Measurements from ENCODE around the gene ZNF106.
A peak's percentile ranks its signal among the peaks of the same experiment; 100 is the strongest.

ZNF106 gene

DNA sequence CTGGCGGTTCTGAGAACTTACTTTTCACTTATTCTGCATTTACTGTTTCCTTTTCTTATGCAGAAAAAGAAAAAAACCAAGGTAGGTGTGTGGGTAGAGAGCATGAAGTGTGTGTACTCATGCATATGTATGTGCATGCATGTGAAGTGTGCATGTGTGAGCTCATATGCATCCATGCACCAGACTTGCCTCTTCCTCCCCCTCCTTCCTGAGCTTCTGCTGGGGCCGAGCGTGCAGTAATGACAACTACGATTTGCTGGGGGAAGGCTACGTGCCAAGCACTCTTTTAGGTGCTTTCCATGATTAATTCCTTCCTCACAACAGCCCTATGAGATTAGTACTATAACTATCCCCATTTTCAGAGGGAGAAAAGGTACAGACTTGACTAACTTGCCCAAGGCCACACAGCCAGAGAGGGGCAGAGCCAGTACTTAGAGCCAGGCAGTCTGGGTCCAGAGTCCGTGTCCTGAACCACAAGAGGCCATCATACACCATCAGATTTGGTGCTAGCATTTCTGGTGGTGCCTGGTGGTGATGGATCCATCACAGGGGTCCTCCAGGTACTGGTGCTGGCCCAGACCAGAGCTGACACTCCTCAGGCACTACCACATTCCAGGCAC, 85.0 kb downstream of the ZNF106 start:
- DNase-seq (ENCODE audit: insufficient read length, low spot score) (no peak), FAIRE-seq (no peak)
- TF ChIP-seq POLR2A (IDR thresholded peaks at IDR 0.05; ENCODE audit: low read depth, low read length): no peak

DNA sequence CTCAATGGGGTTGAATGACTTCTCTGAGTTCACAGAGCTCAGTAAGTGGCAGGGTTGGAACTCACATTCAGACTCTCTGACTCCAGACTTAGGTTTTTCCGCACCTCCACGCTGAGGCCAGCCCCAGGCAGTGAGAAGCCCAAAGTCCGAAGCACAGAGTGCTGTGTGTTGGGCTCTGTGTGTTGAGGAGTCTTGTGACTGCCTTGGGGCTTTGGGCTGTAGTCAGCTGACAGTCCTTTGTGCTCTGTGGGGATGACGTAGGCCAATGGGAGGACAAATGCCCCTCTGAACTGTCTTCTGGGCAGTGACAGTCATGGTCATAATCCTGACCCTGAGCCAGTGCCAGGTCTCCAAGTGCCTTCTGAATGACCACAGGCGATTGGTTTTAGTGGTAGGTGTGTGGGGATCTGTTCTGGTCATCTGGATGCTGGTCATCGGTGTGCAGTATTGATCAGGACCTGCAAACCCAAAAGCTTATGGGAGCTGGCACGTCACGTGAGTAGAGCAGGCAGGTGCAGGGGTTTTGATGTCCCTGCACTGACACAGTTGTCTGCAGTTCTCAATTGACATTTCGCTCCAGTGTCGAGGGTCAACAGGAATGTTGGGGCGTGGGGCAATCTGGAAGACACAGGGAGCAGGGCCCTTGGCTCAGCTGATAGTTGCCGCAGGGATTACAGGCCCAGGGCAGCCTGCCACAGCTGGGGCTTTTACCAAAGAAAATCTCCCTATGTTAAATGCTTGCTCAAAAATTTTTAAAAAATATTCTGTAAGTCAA, 86.3 kb downstream of the ZNF106 start:
- FAIRE-seq (no peak), DNase-seq (ENCODE audit: insufficient read length, low spot score) (no peak)
- TF ChIP-seq POLR2A (IDR thresholded peaks at IDR 0.05; ENCODE audit: low read depth, low read length): no peak

GRCh38 chr15:42403389-42403788, 87.6 kb downstream of the ZNF106 start:
- TF ChIP-seq POLR2A (IDR thresholded peaks at IDR 0.05; ENCODE audit: low read depth, low read length): no peak
- DNase-seq (ENCODE audit: insufficient read length, low spot score): no peak
- FAIRE-seq: no peak

DNA sequence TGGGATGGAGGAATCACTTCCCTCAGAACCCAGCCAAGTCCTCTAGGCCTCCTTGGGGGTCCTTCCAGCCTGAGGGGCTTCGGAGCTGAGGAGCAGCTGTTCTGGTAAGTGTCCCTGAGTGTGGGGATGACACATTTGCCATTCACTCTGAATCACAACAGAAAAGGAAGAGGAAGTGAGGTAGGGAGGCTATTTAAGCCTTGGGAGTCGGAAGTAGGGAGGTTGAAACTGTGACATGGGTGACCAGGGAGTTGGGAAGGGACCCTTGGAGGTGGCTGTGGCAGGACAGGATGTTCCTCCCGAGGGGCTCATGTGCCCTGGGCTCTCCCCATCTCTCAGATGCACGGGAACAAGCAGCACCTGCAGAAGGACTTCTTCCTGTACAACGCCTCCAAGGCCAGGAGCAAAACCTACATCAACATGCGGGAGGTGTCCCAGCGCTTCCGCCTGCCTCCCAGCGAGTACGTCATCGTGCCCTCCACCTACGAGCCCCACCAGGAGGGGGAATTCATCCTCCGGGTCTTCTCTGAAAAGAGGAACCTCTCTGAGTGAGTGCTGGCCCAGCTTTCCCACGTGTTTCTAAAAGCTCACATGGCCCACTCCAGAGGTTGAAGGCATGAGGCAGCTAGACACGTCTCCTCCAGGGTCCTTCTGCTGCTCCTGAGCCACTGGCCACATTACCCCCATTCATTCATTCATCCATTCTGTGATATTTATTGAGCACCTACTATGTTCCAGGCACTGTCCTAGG, 88.3 kb downstream of the ZNF106 start:
- no peak for FAIRE-seq
- TF ChIP-seq POLR2A (IDR thresholded peaks at IDR 0.05; ENCODE audit: low read depth, low read length): no peak
- no peak for DNase-seq (ENCODE audit: insufficient read length, low spot score)

DNA sequence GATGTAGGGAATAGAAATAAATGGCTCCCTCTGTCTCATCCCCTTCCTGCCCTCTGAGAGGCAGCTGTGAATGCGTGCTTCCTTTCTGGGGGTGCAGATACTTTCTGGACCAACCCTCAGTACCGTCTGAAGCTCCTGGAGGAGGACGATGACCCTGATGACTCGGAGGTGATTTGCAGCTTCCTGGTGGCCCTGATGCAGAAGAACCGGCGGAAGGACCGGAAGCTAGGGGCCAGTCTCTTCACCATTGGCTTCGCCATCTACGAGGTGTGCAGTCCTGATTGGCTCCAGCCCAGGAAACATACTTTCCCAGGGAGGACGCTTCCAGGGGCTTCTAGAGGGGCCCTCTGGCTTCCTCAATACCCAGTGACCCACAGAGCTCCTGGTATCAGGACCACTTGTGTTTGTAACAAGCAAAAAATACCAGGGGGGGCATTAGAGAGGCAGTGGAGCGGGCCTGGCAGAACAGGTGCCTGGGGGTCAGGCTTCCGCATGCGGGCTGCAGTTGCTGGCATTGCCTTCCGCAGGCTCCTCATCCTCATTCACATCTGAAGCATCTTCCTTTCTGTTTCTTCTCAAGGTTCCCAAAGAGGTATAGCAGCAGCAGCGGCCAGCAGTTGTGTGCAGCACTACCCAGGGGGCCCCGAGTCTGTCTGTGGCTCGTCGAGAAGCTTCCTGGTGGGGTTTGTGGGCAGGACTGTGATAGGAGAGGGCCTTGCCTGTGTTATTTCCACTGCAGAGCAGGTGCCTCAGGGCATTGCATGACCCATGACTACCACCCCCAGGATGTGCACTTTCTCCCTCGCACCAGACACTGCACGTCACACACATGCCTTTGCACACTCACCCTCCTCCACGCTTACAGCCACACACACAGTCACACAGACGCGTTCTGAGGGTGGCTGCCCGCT, 89.1 kb downstream of the ZNF106 start:
- TF ChIP-seq POLR2A (IDR thresholded peaks at IDR 0.05; ENCODE audit: low read depth, low read length): no peak
- DNase-seq (ENCODE audit: insufficient read length, low spot score) (no peak), FAIRE-seq (no peak)

- DNase-seq (ENCODE audit: insufficient read length, low spot score) (no peak), FAIRE-seq (no peak)
- TF ChIP-seq POLR2A (IDR thresholded peaks at IDR 0.05; ENCODE audit: low read depth, low read length): no peak
These were observed 95.1 kb downstream of the ZNF106 start for GRCh38 chr15:42395838-42396237.

DNA sequence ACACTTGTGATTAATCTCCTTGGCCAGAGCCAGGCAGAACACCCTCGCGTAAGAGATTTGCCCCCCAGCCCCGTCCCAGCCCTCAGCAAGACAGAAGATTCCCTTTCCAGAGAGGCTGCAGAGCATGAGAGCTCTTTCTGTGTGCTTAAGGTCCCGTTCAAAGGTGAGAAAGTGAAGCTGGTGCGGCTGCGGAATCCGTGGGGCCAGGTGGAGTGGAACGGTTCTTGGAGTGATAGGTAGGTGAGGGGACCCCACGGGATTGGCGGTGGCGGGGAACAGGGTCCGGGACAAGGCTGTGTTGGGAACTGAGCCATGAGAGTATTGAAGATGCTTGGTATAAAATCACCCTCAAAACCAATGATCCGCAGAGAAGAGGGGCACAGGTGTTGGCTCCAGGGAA, 96.8 kb downstream of the ZNF106 start:
- TF ChIP-seq POLR2A (IDR thresholded peaks at IDR 0.05; ENCODE audit: low read depth, low read length): no peak
- no peak for DNase-seq (ENCODE audit: insufficient read length, low spot score)
- FAIRE-seq: no peak

DNA sequence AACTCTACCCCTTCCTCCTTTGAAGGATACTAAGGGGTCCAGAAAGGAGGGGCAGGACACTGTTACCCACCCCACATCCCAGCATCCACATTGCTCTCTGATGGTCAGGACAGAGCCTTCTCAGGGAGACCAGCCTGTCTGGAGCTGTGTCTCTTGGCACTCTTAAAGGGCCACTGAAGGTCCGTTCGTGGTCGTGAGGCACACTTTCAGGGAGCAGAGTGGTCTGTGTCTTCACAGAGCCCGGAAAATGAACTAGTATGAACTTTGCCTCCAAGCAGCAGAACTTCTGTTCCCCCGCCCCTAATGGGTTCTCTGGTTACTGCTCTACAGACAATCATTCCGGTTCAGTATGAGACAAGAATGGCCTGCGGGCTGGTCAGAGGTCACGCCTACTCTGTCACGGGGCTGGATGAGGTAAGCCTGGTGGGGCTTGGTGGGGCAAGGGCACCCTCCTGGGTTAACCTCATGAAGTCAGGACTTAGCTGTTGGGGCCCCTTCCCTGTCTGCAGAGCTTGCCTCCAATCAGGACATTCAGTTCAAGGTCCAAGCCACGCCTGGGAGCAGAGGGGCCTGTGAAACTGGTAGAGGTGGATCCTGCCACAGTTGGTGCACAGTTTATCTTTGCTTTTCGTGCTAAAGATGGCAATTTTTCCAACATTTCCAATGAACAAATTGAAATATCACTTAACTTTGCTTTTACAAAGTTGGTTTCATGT, 98.5 kb downstream of the ZNF106 start:
- no peak for FAIRE-seq
- TF ChIP-seq POLR2A (IDR thresholded peaks at IDR 0.05; ENCODE audit: low read depth, low read length): no peak
- no peak for DNase-seq (ENCODE audit: insufficient read length, low spot score)

DNA sequence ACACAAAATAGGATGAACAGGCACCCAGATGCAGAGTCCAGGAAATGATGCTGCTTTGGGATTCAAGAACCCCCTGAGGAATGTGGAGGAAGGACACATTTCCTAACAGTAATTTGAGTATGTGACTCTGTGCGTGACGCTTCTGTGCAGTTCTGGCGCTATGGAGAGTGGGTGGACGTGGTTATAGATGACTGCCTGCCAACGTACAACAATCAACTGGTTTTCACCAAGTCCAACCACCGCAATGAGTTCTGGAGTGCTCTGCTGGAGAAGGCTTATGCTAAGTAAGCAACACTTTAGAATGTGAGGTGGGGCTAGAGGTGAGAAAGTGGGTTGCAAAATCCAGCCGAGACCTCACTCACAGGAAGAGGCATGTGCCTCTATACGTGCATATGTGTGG, 103.3 kb downstream of the ZNF106 start:
- TF ChIP-seq POLR2A (IDR thresholded peaks at IDR 0.05; ENCODE audit: low read depth, low read length): no peak
- DNase-seq (ENCODE audit: insufficient read length, low spot score) (no peak), FAIRE-seq (no peak)

GRCh38 chr15:42385980-42386700, 104.8 kb downstream of the ZNF106 start:
- no peak for DNase-seq (ENCODE audit: insufficient read length, low spot score)
- FAIRE-seq: no peak

GRCh38 chr15:42385206-42385979, 105.5 kb downstream of the ZNF106 start:
- FAIRE-seq (peak; percentile 83), DNase-seq (ENCODE audit: insufficient read length, low spot score) (peak; percentile 68)
- TF ChIP-seq POLR2A (IDR thresholded peaks at IDR 0.05; ENCODE audit: low read depth, low read length): no peak

More at GRCh38 chr15:42385980-42386700, 104.8 kb downstream of the ZNF106 start:
- no peak for TF ChIP-seq POLR2A (IDR thresholded peaks at IDR 0.05; ENCODE audit: low read depth, low read length)

DNA sequence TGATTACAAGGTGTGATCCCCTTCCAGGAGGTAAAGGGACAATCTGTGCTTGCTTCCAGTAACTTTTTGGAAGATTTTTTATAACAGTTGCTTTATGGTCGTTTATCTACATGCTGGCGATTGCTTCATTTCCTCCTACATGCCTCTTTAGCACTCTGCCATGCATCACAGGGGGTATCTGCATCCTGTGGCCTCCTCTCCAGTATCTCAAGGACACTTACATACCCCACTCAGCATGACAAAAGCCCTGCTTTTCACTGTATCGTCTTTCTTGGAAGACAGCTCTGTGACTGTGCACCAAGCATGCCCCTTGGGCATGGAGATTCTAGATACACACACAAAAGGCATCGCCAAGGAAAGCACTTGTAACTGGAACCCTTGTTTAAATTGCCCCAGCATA, 106.3 kb downstream of the ZNF106 start:
- DNase-seq (ENCODE audit: insufficient read length, low spot score): no peak
- TF ChIP-seq POLR2A (IDR thresholded peaks at IDR 0.05; ENCODE audit: low read depth, low read length): no peak
- FAIRE-seq: no peak
